SK-N-SH (cell line): ENCODE results near the gene TM7SF2.

ENCODE experiments used
- CTCF ChIP-seq: fragments of 200-600 bp; sonication (generic); IDR thresholded peaks from 2 replicates; pipeline ENCODE4 v1.6.1; 2017; ENCODE audit warnings: antibody characterized with exemption, mild to moderate bottlenecking, moderate library complexity
- FOXM1 ChIP-seq: IDR thresholded peaks from 2 replicates; pipeline ENCODE4 v1.4.0; 2012; ENCODE audit warnings: low read depth, mild to moderate bottlenecking
- RAD21 ChIP-seq: IDR thresholded peaks from 2 replicates; pipeline ENCODE4 v1.6.1; 2012; ENCODE audit warnings: mild to moderate bottlenecking, low read length
- SMC3 ChIP-seq: IDR thresholded peaks from 2 replicates; pipeline ENCODE4 v1.6.1; 2012; ENCODE audit warnings: low read depth, low read length, improper control_type of control experiment
- TAF1 ChIP-seq: IDR thresholded peaks from 2 replicates; pipeline ENCODE4 v1.6.1; 2012; ENCODE audit warnings: low read depth, mild to moderate bottlenecking, low read length, moderate library complexity, borderline replicate concordance
- TF ChIP-seq, protein P1 (sequence below): IDR thresholded peaks from 2 replicates; pipeline ENCODE4 v1.6.1; 2012; ENCODE audit warnings: mild to moderate bottlenecking, low read depth, low read length, moderate library complexity

GRCh38 chr11:65090628-65091027 is 21.0 kb upstream of the TM7SF2 start:
- TF ChIP-seq CTCF (no peak), TAF1 (no peak), FOXM1 (no peak), RAD21 (no peak), SMC3 (no peak)
- TF ChIP-seq, protein P1, sequence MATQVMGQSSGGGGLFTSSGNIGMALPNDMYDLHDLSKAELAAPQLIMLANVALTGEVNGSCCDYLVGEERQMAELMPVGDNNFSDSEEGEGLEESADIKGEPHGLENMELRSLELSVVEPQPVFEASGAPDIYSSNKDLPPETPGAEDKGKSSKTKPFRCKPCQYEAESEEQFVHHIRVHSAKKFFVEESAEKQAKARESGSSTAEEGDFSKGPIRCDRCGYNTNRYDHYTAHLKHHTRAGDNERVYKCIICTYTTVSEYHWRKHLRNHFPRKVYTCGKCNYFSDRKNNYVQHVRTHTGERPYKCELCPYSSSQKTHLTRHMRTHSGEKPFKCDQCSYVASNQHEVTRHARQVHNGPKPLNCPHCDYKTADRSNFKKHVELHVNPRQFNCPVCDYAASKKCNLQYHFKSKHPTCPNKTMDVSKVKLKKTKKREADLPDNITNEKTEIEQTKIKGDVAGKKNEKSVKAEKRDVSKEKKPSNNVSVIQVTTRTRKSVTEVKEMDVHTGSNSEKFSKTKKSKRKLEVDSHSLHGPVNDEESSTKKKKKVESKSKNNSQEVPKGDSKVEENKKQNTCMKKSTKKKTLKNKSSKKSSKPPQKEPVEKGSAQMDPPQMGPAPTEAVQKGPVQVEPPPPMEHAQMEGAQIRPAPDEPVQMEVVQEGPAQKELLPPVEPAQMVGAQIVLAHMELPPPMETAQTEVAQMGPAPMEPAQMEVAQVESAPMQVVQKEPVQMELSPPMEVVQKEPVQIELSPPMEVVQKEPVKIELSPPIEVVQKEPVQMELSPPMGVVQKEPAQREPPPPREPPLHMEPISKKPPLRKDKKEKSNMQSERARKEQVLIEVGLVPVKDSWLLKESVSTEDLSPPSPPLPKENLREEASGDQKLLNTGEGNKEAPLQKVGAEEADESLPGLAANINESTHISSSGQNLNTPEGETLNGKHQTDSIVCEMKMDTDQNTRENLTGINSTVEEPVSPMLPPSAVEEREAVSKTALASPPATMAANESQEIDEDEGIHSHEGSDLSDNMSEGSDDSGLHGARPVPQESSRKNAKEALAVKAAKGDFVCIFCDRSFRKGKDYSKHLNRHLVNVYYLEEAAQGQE = no peak
